DND-41 (cell line): Measurements from ENCODE around the gene PBX3.

Experiments used
- ATAC-seq: fragments of 200-7000 bp; cut with Tn5 transposase; 3 replicates; pipeline ENCODE4 v1.9.1; 2021; ENCODE audit warnings: low read depth; ENCODE audit not compliant: insufficient read depth
- DNase-seq: peaks from one replicate; pipeline ENCODE4 v3.0.0-alpha.2; 2020
- H2AFZ ChIP-seq: 2 replicates; pipeline ENCODE4 v1.6.0; 2012; ENCODE audit warnings: low read depth, low read length
- H3K27ac ChIP-seq: 2 replicates; pipeline ENCODE4 v1.5.1; 2012; ENCODE audit warnings: low read length, inconsistent platforms
- H3K27me3 ChIP-seq: fragments of 200-600 bp; sonication (generic); 2 replicates; pipeline ENCODE4 v1.6.0; 2012; ENCODE audit warnings: low read length, mild to moderate bottlenecking, inconsistent platforms; ENCODE audit not compliant: insufficient read depth, poor library complexity
- H3K36me3 ChIP-seq: 2 replicates; pipeline ENCODE4 v1.5.1; 2012; ENCODE audit warnings: low read length, inconsistent platforms; ENCODE audit not compliant: insufficient read depth
- H3K4me1 ChIP-seq: 2 replicates; pipeline ENCODE4 v1.5.1; 2012; ENCODE audit warnings: mild to moderate bottlenecking, low read length; ENCODE audit not compliant: insufficient read depth
- H3K4me2 ChIP-seq: 2 replicates; pipeline ENCODE4 v1.6.0; 2012; ENCODE audit warnings: mild to moderate bottlenecking, moderate library complexity, low read length, inconsistent platforms; ENCODE audit not compliant: insufficient read depth
- H3K4me3 ChIP-seq, 2 experiments: fragments of 200-600 bp in 1 of 2; shearing (Covaris generic) in 1 of 2; 2 replicates each; pipeline ENCODE4 v1.5.1; 2012 to 2016; ENCODE audit warnings: inconsistent platforms in 2 of 2, low read length in 2 of 2, mild to moderate bottlenecking in 2 of 2, low read depth in 1 of 2, moderate library complexity in 1 of 2
- H3K79me2 ChIP-seq: 2 replicates; pipeline ENCODE4 v1.6.0; 2012; ENCODE audit warnings: low read length, inconsistent platforms; ENCODE audit not compliant: insufficient read depth
- H3K9ac ChIP-seq: 2 replicates; pipeline ENCODE4 v1.6.0; 2012; ENCODE audit warnings: low read depth, mild to moderate bottlenecking, inconsistent platforms, low read length, moderate library complexity
- H3K9me3 ChIP-seq: 2 replicates; pipeline ENCODE4 v1.5.1; 2012; ENCODE audit warnings: low read length, moderate library complexity, mild to moderate bottlenecking, inconsistent platforms; ENCODE audit not compliant: insufficient read depth, severe bottlenecking
- H4K20me1 ChIP-seq: 2 replicates; pipeline ENCODE4 v1.6.0; 2012; ENCODE audit warnings: low read length; ENCODE audit not compliant: insufficient read depth
- EZH2 ChIP-seq: IDR thresholded peaks from 3 replicates; pipeline ENCODE4 v1.6.1; 2012; ENCODE audit warnings: borderline replicate concordance, low read depth, mild to moderate bottlenecking, moderate library complexity, low read length, inconsistent platforms; ENCODE audit not compliant: severe bottlenecking
- TF ChIP-seq, protein P1 (sequence below): IDR thresholded peaks from 2 replicates; pipeline ENCODE4 v1.5.1; 2012; ENCODE audit warnings: borderline replicate concordance, low read length, moderate library complexity, mild to moderate bottlenecking; ENCODE audit not compliant: poor library complexity, severe bottlenecking; ENCODE audit errors: extremely low read depth

Gene PBX3

DNA sequence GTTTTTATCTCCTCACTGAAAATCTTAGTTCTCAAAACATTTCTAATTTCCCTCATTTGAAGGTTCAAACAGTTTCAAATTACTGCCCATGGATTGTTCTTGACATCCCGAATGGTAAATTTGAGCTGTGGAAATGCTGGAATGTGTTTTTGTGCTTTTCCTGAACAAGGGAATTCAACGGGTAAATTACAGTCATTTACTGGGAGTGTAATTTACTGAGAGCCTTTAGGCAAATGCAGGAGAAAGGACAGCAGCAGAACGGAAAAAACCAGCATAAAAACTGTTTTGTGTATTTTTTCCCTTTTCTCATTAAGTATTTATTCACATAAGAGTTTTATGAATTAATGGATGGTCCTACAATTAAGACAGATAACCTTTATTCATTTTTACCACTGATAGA is 139.2 kb downstream of the PBX3 start:
- Histone ChIP-seq H3K9ac (no peak overlapping the region), H3K27me3 (no peaks in the 10 kb centered on the region), H3K27ac (no peak overlapping the region), H3K36me3 (no peaks in the 10 kb centered on the region), H3K4me3 (no peak overlapping the region), H2AFZ (no peak overlapping the region), H3K79me2 (peaks cover 2% of the 10 kb centered on the region; the same call in 1 of the 2 replicates), H4K20me1 (peaks cover 9% of the 10 kb centered on the region; the same call in 1 of the 2 replicates), H3K4me2 (no peak overlapping the region), H3K9me3 (no peaks in the 10 kb centered on the region), H3K4me1 (0 out of 2 replicates have a peak, but pooled peaks cover 3% of the 10 kb centered on the region)
- ATAC-seq (no peak), DNase-seq (no peak)
- TF ChIP-seq, protein P1, sequence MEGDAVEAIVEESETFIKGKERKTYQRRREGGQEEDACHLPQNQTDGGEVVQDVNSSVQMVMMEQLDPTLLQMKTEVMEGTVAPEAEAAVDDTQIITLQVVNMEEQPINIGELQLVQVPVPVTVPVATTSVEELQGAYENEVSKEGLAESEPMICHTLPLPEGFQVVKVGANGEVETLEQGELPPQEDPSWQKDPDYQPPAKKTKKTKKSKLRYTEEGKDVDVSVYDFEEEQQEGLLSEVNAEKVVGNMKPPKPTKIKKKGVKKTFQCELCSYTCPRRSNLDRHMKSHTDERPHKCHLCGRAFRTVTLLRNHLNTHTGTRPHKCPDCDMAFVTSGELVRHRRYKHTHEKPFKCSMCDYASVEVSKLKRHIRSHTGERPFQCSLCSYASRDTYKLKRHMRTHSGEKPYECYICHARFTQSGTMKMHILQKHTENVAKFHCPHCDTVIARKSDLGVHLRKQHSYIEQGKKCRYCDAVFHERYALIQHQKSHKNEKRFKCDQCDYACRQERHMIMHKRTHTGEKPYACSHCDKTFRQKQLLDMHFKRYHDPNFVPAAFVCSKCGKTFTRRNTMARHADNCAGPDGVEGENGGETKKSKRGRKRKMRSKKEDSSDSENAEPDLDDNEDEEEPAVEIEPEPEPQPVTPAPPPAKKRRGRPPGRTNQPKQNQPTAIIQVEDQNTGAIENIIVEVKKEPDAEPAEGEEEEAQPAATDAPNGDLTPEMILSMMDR: no peak
- TF ChIP-seq EZH2: no peak

DNA sequence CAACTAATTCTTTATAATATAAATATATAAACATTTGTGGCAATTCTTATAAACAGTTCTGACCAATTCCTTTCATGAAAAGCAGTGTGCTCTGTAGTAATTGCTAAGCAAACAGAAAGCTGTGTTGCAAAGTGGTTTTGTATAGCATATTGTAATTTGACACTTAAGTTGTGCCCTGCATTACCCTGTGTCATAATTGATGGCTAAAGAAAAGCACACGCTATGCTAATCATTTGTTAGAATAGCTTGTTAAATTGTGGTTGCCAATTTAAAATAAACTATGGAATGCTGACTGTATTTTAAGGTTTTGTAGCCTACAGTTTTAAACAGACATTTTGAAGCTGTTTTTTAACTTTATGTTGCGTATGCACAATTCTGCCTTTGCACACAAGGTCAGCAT is 140.0 kb downstream of the PBX3 start:
- DNase-seq (no peak), ATAC-seq (no peak)
- Histone ChIP-seq H3K79me2 (peaks cover 2% of the 10 kb centered on the region; the same call in 1 of the 2 replicates), H4K20me1 (peaks cover 9% of the 10 kb centered on the region; the same call in 1 of the 2 replicates), H3K36me3 (no peaks in the 10 kb centered on the region), H3K27me3 (no peaks in the 10 kb centered on the region), H3K9ac (no peak overlapping the region), H3K27ac (no peak overlapping the region), H3K9me3 (no peaks in the 10 kb centered on the region), H3K4me1 (0 out of 2 replicates have a peak, but pooled peaks cover 3% of the 10 kb centered on the region), H3K4me3 (no peak overlapping the region), H2AFZ (no peak overlapping the region), H3K4me2 (no peak overlapping the region)
- TF ChIP-seq, protein P1: no peak
- TF ChIP-seq EZH2: no peak

DNA sequence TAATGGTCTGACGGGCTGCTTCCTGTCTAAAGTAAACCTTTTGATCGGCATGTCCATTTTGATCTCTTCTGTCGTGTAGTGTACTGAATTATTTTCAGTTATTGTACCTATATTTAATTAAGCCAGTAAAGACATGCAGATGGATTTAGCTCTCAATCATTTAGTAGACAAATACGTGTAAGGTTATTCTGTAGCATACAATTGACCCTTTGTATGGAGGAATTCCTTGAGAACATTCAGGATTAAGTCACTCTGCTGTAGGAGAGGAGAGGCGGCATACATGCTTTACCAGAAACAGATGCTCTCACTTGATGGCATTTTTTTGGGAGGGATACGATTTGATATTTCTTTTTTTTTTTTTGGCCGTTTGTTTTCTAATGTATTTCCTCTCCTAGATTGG is 141.0 kb downstream of the PBX3 start:
- H3K4me1 ChIP-seq: 0 out of 2 replicates have a peak, but pooled peaks cover 3% of the 10 kb centered on the region
- no peak overlapping the region for H3K9ac ChIP-seq
- DNase-seq: no peak
- no peak overlapping the region for H3K27ac ChIP-seq
- no peaks in the 10 kb centered on the region for H3K36me3 ChIP-seq
- no peak overlapping the region for H2AFZ ChIP-seq
- H3K4me3 ChIP-seq: no peak overlapping the region
- H3K4me2 ChIP-seq: no peak overlapping the region
- H4K20me1 ChIP-seq: peaks cover 9% of the 10 kb centered on the region; the same call in 1 of the 2 replicates
- H3K27me3 ChIP-seq: no peaks in the 10 kb centered on the region
- TF ChIP-seq, protein P1: no peak
- TF ChIP-seq EZH2: no peak
- no peak for ATAC-seq
- H3K9me3 ChIP-seq: no peaks in the 10 kb centered on the region
- H3K79me2 ChIP-seq: peaks cover 2% of the 10 kb centered on the region; the same call in 1 of the 2 replicates

DNA sequence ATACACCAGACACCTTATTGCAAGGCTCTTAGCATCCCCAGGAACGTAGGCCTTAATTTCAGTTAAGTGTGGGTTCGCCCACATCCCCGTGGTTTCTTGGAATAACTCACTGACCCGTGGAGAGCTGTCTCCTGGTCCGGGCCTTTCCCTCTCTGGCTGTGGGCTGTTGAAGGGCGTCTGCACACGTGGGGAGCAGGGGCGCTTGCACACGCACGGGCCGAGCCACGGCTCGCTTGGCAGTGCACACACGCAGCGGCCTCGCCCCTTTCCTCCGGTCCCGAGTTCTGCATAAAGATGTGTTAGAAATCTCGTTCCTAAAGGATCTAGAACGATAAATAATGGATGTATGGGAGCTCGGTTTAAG is 141.9 kb downstream of the PBX3 start:
- no peak for ATAC-seq
- H3K9ac ChIP-seq: no peak overlapping the region
- TF ChIP-seq, protein P1: no peak
- no peak for TF ChIP-seq EZH2
- no peaks in the 10 kb centered on the region for H3K27me3 ChIP-seq
- H3K36me3 ChIP-seq: no peaks in the 10 kb centered on the region
- no peaks in the 10 kb centered on the region for H3K9me3 ChIP-seq
- H2AFZ ChIP-seq: no peak overlapping the region
- peaks cover 4% of the 10 kb centered on the region; the same call in 1 of the 2 replicates for H4K20me1 ChIP-seq
- peaks cover 2% of the 10 kb centered on the region; the same call in 1 of the 2 replicates for H3K79me2 ChIP-seq
- no peak overlapping the region for H3K4me2 ChIP-seq
- 0 out of 2 replicates have a peak, but pooled peaks cover 3% of the 10 kb centered on the region for H3K4me1 ChIP-seq
- H3K27ac ChIP-seq: no peak overlapping the region
- DNase-seq: no peak
- H3K4me3 ChIP-seq: no peak overlapping the region
